OCI-LY1 (cell line): ENCODE data around the gene P2RY10.

Experiments used
- H2AFZ ChIP-seq: fragments of 200-600 bp; sonication (generic), shearing (Covaris generic); 2 replicates; pipeline ENCODE4 v1.6.0; 2014; ENCODE audit warnings: antibody characterized with exemption, mild to moderate bottlenecking, low read length
- H3F3A ChIP-seq: fragments of 200-600 bp; sonication (generic), shearing (Covaris generic); 2 replicates; pipeline ENCODE4 v1.6.0; 2014; ENCODE audit warnings: mild to moderate bottlenecking, antibody characterized with exemption, low read length, moderate library complexity; ENCODE audit not compliant: insufficient read depth
- H3K27ac ChIP-seq: fragments of 200-600 bp; sonication (generic); 2 replicates; pipeline ENCODE4 v1.5.1; 2014; ENCODE audit warnings: low read length, mixed run types, mild to moderate bottlenecking, low read depth; ENCODE audit not compliant: poor library complexity, severe bottlenecking
- H3K27me3 ChIP-seq: fragments of 200-600 bp; sonication (generic); 2 replicates; pipeline ENCODE4 v1.6.0; 2014; ENCODE audit warnings: antibody characterized with exemption, mild to moderate bottlenecking, low read length, moderate library complexity; ENCODE audit not compliant: insufficient read depth
- H3K36me3 ChIP-seq: fragments of 200-600 bp; sonication (generic); 2 replicates; pipeline ENCODE4 v1.6.1; 2014; ENCODE audit warnings: mild to moderate bottlenecking, antibody characterized with exemption, low read length, moderate library complexity, mixed read lengths; ENCODE audit not compliant: insufficient read depth
- H3K4me1 ChIP-seq: fragments of 200-600 bp; sonication (generic); 2 replicates; pipeline ENCODE4 v1.5.1; 2014; ENCODE audit warnings: mild to moderate bottlenecking, low read length, moderate library complexity; ENCODE audit not compliant: insufficient read depth, severe bottlenecking
- H3K4me2 ChIP-seq: fragments of 200-600 bp; sonication (generic), shearing (Covaris generic); 2 replicates; pipeline ENCODE4 v1.6.1; 2014; ENCODE audit warnings: low read length
- H3K4me3 ChIP-seq: fragments of 200-600 bp; sonication (generic); 2 replicates; pipeline ENCODE4 v1.5.1; 2014; ENCODE audit warnings: low read length, low read depth, mild to moderate bottlenecking, mixed read lengths; ENCODE audit not compliant: poor library complexity, severe bottlenecking
- H3K79me2 ChIP-seq: fragments of 200-600 bp; shearing (Covaris generic); 2 replicates; pipeline ENCODE4 v1.6.1; 2016; ENCODE audit warnings: mixed run types, low read length, mixed read lengths; ENCODE audit not compliant: insufficient read depth
- H3K9ac ChIP-seq: fragments of 200-600 bp; sonication (generic), shearing (Covaris generic); 2 replicates; pipeline ENCODE4 v1.6.1; 2014; ENCODE audit warnings: mild to moderate bottlenecking, low read length, mixed read lengths
- H3K9me2 ChIP-seq: fragments of 200-600 bp; sonication (generic), shearing (Covaris generic); 2 replicates; pipeline ENCODE4 v1.6.1; 2014; ENCODE audit warnings: low read depth, mild to moderate bottlenecking, low read length, mixed read lengths
- H3K9me3 ChIP-seq: fragments of 200-600 bp; shearing (Covaris generic); 2 replicates; pipeline ENCODE4 v1.6.1; 2014; ENCODE audit warnings: low read length, mixed read lengths
- H4K20me1 ChIP-seq: fragments of 200-600 bp; sonication (generic), shearing (Covaris generic); 2 replicates; pipeline ENCODE4 v1.6.0; 2016; ENCODE audit warnings: mild to moderate bottlenecking, low read length; ENCODE audit not compliant: insufficient read depth
- EZH2 ChIP-seq: fragments of 200-600 bp; sonication (generic), shearing (Covaris generic); IDR thresholded peaks from 2 replicates; pipeline ENCODE4 v1.8.0; 2017; ENCODE audit warnings: borderline replicate concordance, mixed run types, mild to moderate bottlenecking, antibody characterized with exemption, low read length, moderate library complexity, mixed read lengths
- TF ChIP-seq, protein P1 (sequence below): fragments of 200-600 bp; sonication (generic), shearing (Covaris generic); IDR thresholded peaks from 2 replicates; pipeline ENCODE4 v1.5.1; 2017; ENCODE audit warnings: mild to moderate bottlenecking, antibody characterized with exemption, low read length, moderate library complexity, mixed read lengths

The P2RY10 gene

DNA sequence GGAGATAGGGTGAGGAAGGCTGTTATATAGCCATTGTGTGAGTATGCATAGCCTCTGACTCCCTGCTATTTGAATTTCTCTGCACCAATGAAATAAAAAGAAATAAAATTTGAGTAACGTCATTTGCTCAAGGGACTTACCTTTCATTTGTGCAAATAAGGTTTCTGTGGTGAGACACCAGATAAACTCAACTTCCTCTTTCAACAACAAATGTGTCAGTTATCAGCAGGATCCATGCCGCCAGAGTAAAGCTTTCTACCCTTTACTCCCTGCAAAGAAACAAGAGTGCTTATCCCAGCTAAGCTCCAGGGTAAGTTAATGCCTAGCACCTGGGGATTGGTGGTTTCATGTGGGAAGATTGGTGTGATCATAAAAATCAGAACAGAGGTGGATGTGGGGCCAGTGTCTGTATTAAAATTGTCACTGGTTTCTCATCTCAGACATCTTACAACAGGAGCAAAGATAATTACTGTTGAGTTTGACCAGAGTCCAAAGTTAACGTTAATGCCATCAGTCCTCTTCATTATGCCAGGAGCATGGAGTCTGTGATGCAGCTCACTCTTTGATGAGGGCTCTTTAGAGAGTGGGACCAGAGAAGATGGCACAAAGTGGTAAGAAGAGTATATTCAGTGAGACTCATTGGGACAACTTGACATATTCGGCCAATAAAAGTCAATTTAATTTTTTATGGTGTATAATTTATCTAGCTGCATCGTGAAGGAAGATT, at the start of gene P2RY10:
Gene P2RY10, plus strand, starts transcription at position 206 of the 727 bp plus-strand sequence. CDS start 15,130 bp downstream, outside the sequence.
- Histone ChIP-seq H3K4me3 (peak within 1 kb of the TSS; percentile 65), H3K4me2 (peak within 1 kb of the TSS; percentile 75), H3K79me2 (peaks cover 37% of the 10 kb centered on the region; the same call in 1 of the 2 replicates), H3K36me3 (no peaks in the 10 kb centered on the region), H3K9me3 (no peaks in the 10 kb centered on the region), H2AFZ (no peak within 1 kb of the TSS), H3K27me3 (no peaks in the 10 kb centered on the region), H4K20me1 (no peaks in the 10 kb centered on the region), H3K27ac (peak within 1 kb of the TSS; percentile 85), H3F3A (no peaks in the 10 kb centered on the region), H3K9me2 (no peaks in the 10 kb centered on the region), H3K4me1 (peaks cover 61% of the 10 kb centered on the region), H3K9ac (peak within 1 kb of the TSS; percentile 63)
- no peak for TF ChIP-seq EZH2
- TF ChIP-seq, protein P1, sequence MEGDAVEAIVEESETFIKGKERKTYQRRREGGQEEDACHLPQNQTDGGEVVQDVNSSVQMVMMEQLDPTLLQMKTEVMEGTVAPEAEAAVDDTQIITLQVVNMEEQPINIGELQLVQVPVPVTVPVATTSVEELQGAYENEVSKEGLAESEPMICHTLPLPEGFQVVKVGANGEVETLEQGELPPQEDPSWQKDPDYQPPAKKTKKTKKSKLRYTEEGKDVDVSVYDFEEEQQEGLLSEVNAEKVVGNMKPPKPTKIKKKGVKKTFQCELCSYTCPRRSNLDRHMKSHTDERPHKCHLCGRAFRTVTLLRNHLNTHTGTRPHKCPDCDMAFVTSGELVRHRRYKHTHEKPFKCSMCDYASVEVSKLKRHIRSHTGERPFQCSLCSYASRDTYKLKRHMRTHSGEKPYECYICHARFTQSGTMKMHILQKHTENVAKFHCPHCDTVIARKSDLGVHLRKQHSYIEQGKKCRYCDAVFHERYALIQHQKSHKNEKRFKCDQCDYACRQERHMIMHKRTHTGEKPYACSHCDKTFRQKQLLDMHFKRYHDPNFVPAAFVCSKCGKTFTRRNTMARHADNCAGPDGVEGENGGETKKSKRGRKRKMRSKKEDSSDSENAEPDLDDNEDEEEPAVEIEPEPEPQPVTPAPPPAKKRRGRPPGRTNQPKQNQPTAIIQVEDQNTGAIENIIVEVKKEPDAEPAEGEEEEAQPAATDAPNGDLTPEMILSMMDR, result no peak

GRCh38 chrX:78922754-78923153, 22.4 kb upstream of the P2RY10 start:
- Histone ChIP-seq H3K27me3 (no peaks in the 10 kb centered on the region), H3K36me3 (no peaks in the 10 kb centered on the region), H3K79me2 (no peaks in the 10 kb centered on the region), H2AFZ (no peak overlapping the region), H3K4me3 (no peak overlapping the region), H4K20me1 (no peaks in the 10 kb centered on the region), H3K9me3 (no peaks in the 10 kb centered on the region), H3K4me1 (no peaks in the 10 kb centered on the region), H3K9me2 (no peaks in the 10 kb centered on the region), H3K27ac (no peak overlapping the region), H3F3A (no peaks in the 10 kb centered on the region), H3K4me2 (no peak overlapping the region), H3K9ac (no peak overlapping the region)
- TF ChIP-seq, protein P1, result no peak
- no peak for TF ChIP-seq EZH2

GRCh38 chrX:78923198-78924015, 21.8 kb upstream of the P2RY10 start:
- Histone ChIP-seq H3K9ac (no peak overlapping the region), H3K4me3 (no peak overlapping the region), H3K36me3 (no peaks in the 10 kb centered on the region), H3K79me2 (no peaks in the 10 kb centered on the region), H3K9me2 (no peaks in the 10 kb centered on the region), H3K9me3 (no peaks in the 10 kb centered on the region), H3K27me3 (no peaks in the 10 kb centered on the region), H3F3A (no peaks in the 10 kb centered on the region), H2AFZ (no peak overlapping the region), H4K20me1 (no peaks in the 10 kb centered on the region), H3K27ac (no peak overlapping the region), H3K4me2 (no peak overlapping the region), H3K4me1 (no peaks in the 10 kb centered on the region)
- TF ChIP-seq, protein P1, result no peak
- no peak for TF ChIP-seq EZH2
